Kasumi-1 (cell line): ENCODE measurements around the gene NR5A2.

Source experiments
- DNase-seq, 2 experiments: peaks; one replicate each; lab custom pipeline; 2025; lab: John Stamatoyannopoulos, UW

Gene NR5A2

DNA sequence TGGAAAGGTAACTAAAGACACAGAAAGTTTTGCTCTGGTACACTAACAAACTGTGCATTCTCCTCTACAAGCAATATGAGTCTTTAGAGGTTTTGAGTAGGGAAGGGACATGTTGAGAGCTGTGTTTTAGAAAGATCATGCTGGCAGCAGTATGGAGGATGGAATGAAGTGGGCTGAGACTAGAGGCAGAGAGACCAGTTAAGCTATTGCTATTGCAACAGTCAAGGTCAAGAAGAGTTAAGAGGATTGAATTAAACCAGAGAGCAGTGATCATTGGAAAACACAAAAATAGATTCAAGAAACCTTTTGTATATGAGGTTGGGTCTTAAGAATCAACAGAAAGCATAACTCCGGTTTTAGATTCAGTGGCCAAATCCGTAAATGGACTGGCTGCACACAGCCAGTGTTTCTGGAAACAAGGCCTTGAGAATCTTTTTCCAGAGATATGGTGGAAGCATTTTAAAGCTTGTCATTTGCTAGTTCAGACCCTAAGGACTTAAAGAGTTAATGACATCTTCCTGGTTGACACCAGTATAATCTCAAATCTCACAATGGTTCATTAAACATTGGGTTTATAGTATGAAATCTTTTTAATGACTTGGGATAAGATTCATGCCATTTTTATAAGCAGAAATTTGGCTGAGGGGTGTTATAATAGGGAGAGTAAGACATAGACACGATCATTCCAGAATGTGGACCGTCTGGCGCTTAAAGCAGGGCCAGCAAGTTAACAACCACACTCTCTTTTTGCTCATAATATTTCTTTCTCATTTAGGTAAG, 177.9 kb downstream of the NR5A2 start:
- DNase-seq, result no peak

DNA sequence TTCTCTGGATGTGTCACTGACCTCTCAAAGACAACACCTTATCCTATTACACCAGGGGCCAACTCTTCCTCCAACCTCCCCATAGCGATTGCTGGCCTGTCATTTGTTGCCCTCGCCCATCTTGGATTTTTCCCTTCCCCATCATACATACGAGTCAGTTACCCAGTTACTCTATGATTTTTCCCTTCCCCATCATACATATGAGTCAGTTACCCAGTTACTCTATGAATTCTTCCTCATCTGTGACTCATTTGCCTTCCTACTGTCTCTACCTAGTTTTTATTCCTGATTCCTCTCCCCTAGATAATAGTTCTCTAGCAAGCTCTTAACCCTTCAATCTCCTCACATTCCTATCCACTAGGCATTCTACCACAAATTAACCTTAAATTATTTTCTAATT, 178.8 kb downstream of the NR5A2 start:
- no peak for DNase-seq

GRCh38 chr1:200206761-200207160, 179.3 kb downstream of the NR5A2 start:
- no peak for DNase-seq

DNA sequence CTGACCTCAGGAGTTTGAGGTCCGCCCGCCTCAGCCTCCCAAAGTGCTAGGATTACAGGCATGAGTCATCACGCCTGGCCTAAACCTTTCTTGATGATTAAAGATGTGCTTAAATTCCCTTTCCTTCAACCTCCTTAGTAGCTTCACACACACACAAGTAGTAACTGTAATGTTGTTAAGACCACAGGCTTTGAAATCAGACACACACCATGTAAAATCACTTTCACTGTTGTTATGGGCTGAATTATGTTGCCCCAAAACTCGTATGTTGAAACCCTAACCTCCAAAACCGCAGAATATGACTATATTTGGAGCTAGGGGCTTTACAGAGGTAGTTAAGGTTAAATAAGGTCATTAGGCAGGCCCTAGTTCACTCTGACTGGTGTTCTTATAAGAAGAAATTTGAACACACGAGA, 180.2 kb downstream of the NR5A2 start:
- peak; percentile 17 to 25 for DNase-seq

GRCh38 chr1:200211157-200211556, 183.6 kb downstream of the NR5A2 start:
- no peak for DNase-seq

GRCh38 chr1:200213392-200213791, 185.9 kb downstream of the NR5A2 start:
- no peak for DNase-seq

- DNase-seq, result no peak
These were observed 186.4 kb downstream of the NR5A2 start for GRCh38 chr1:200213921-200214320.

DNA sequence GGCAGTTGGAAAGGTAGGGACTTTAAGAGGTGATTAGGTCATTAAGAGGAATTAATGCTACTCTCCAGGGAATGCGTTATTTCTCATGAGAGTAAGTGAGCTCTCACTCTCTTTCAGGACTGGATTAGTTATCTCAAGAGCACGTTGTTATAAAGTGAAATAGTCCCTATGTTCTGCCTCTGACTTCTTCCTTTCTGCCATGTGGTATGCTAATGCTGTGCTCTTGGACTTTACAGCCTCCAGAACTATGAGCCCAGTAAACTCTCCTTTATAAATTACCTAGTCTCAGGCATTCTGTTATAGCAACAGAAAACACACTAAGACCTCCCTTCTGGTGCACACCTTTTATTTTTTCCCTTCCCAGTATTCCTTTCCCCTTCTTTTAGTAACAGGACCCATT, 187.8 kb downstream of the NR5A2 start:
- DNase-seq, result no peak

- no peak for DNase-seq
These were observed 190.2 kb downstream of the NR5A2 start for GRCh38 chr1:200217703-200218102.

DNA sequence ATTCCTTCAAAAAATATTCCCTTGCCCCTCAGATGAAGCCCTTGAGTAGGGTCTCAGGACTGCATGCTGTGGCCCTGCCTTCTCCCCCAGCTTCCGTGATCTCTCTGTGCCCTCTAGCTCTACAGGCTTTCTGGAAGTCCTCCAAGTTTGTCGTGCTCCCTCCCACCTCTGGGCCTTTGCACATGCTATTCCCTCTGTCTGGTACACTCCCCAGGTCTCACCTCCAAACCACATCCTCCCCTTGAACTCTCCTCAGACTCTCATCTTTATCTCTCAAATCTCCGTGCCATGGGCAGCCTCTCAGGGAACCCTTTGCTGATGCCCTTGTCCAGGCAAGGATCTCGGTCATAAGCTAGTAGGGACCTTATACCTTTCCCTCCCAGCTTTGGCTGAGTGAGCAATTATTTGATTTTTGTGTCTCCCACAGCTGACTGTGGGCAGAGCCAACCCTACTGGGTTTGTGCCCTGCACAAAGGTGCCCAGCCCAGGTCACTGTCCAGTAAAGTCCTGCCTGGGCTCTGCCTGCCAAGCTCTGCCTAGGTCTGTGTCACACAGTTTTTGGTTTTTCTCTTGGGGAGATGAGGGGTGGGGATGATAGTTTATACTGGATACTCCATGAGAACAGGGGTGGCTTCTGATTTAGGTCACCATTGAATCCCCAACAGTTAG, 194.2 kb downstream of the NR5A2 start:
- no peak for DNase-seq

- DNase-seq, result no peak
These were observed 195.7 kb downstream of the NR5A2 start for GRCh38 chr1:200223207-200223606.

DNA sequence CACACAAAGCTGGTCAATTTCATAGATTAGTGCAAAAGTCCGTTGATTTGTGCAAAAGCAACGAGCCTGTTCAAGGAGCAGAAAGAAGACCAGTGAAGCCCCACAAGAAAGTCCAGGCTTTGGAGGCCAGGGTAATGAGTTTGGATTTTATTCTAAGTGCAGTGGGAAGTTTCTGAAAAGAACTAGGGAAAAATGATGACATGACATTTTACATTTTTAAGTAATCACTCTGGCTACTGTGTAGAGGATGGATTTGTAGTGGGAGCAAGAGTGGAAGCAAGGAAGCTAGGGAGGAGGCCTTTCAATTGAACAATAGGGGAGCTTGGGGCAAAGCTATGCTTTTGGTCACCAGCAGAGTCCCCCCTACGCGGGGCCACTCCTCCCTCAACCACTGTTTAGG, 196.1 kb downstream of the NR5A2 start:
- no peak for DNase-seq

DNA sequence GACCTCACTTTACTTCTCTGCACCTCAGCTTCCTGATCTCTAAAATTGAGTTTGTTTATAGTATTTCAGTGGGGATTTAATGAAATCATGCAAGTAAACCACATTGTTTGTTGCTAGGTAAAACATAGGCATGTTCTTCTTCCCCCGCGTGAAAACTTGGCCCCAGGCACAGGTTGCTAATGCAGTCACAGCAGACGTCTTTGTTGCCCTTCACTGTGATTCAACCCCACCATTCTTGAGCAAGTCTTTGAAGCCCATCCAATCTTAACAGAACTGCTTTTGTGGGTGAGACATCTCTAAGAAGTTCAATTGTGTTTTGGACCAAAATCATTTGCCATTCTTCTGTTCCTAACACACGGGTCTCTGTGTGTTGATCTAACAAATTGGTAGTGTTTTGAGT, 196.8 kb downstream of the NR5A2 start:
- DNase-seq, result no peak

DNA sequence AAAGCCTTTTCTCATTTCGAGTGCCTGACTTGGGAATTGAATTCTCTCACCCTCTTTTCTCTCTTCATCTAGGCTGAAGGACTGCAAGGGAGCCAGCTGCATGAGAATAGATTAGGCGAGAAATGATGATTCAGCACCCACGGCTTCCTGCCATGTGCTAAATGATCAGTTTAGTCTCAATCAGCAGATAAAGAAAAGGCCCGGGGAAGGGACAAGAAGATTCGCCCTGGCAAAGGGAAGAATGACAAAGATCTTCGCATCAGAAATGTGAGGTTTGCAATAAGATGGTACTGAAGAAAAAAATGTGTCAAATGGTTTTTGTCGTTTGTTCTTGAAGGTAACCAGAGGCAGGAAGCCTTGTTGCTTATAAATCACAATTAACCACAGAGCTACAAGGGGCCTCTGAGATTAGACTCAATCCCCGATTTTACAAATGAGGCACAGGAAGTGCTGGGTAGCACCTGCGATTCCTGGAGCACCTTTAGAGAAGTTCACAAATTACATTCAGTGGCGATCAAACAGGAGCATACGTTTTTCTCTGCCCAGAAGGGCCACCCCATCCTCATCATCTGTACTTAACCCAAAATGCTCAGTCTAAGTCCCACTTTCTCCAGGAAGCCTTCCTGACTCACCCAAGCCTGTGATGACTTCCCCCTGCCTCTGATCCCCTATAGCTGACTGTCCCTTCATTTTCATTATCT, 198.9 kb downstream of the NR5A2 start:
- DNase-seq, result peak; percentile 13 to 25

- DNase-seq, result no peak
These were observed 199.4 kb downstream of the NR5A2 start for GRCh38 chr1:200226969-200227303.
